DND-41 (cell line): ENCODE results near the gene DLGAP5.

Experiments used
- CTCF ChIP-seq: IDR thresholded peaks from 2 replicates; pipeline ENCODE4 v1.5.1; 2012; ENCODE audit warnings: borderline replicate concordance, low read length, moderate library complexity, mild to moderate bottlenecking; ENCODE audit not compliant: poor library complexity, severe bottlenecking; ENCODE audit errors: extremely low read depth
- EZH2 ChIP-seq: IDR thresholded peaks from 3 replicates; pipeline ENCODE4 v1.6.1; 2012; ENCODE audit warnings: borderline replicate concordance, low read depth, mild to moderate bottlenecking, moderate library complexity, low read length, inconsistent platforms; ENCODE audit not compliant: severe bottlenecking

- no peak for TF ChIP-seq CTCF
- TF ChIP-seq EZH2, result no peak
Measured at GRCh38 chr14:55191203-55192053, at the start of gene DLGAP5.
